ENCODE data around the gene TCF3. TPM values are rescaled to one million over a fixed set of nuclear protein-coding genes. Genes with fewer than 3 reads are reported as not detected.

TCF3 gene
- total RNA-seq, 2 donors from 2014 or later: 91.5 to 332 TPM

GRCh38 chr19:1569997-1570396 lies 82.4 kb downstream of the TCF3 start:
- Histone ChIP-seq H3K36me3 (no peaks in the 10 kb centered on the region), H3K9me3 (no peaks in the 10 kb centered on the region), H3K4me1 (replicated peaks) (peaks cover 11% of the 10 kb centered on the region), H3K27me3 (replicated peaks; ENCODE audit: insufficient read depth) (no peaks in the 10 kb centered on the region), H3K27ac (no peak overlapping the region), H3K4me3 (no peak overlapping the region)
- no peak for DNase-seq (ENCODE audit: low spot score)
- WGBS: 85% methylated on average over 4 of the region's 4 CpGs
- intact Hi-C loops (cut with DNase I): no loop called here
- TF ChIP-seq POLR2AphosphoS5 (IDR thresholded peaks at IDR 0.05) (no peak), POLR2A (IDR thresholded peaks at IDR 0.05) (no peak), CTCF (IDR thresholded peaks at IDR 0.05) (no peak)

GRCh38 chr19:1568320-1569019 lies 83.9 kb downstream of the TCF3 start, which contains the start of gene MEX3D:
MEX3D (minus strand) TSS chr19:1568325; CDS start chr19:1568058, 267 bp downstream.
- intact Hi-C loops (cut with DNase I): no loop called here
- peak; percentile 68 for DNase-seq (ENCODE audit: low spot score)
- Histone ChIP-seq H3K4me1 (replicated peaks) (peaks cover 11% of the 10 kb centered on the region), H3K27me3 (replicated peaks; ENCODE audit: insufficient read depth) (no peaks in the 10 kb centered on the region), H3K4me3 (peak within 1 kb of the TSS; percentile 61 to 65), H3K36me3 (no peaks in the 10 kb centered on the region), H3K27ac (peak within 1 kb of the TSS; percentile 88 to 91), H3K9me3 (no peaks in the 10 kb centered on the region)
- 18% methylated on average over 26 of the region's 63 CpGs for WGBS
- TF ChIP-seq POLR2A (IDR thresholded peaks at IDR 0.05): no peak
- no peak for TF ChIP-seq CTCF (IDR thresholded peaks at IDR 0.05)
- no peak for TF ChIP-seq POLR2AphosphoS5 (IDR thresholded peaks at IDR 0.05)

GRCh38 chr19:1567848-1568227 lies 84.6 kb downstream of the TCF3 start:
- Histone ChIP-seq H3K4me1 (replicated peaks) (peaks cover 11% of the 10 kb centered on the region), H3K27me3 (replicated peaks; ENCODE audit: insufficient read depth) (no peaks in the 10 kb centered on the region), H3K36me3 (no peaks in the 10 kb centered on the region), H3K27ac (no peak overlapping the region), H3K4me3 (peak overlapping the region; percentile 61 to 65), H3K9me3 (no peaks in the 10 kb centered on the region)
- TF ChIP-seq POLR2A (IDR thresholded peaks at IDR 0.05) (no peak), POLR2AphosphoS5 (IDR thresholded peaks at IDR 0.05) (no peak), CTCF (IDR thresholded peaks at IDR 0.05) (no peak)
- intact Hi-C loops (cut with DNase I): no loop called here
- WGBS: 0% methylated on average over 10 of the region's 73 CpGs
- DNase-seq (ENCODE audit: low spot score): no peak

- no peaks in the 10 kb centered on the region for H3K36me3 ChIP-seq
- no peak for DNase-seq (ENCODE audit: low spot score)
Observed at GRCh38 chr19:1567116-1567847, 85.1 kb downstream of the TCF3 start.

More at GRCh38 chr19:1567116-1567847, 85.1 kb downstream of the TCF3 start:
- peaks cover 11% of the 10 kb centered on the region for H3K4me1 ChIP-seq (replicated peaks)
- H3K9me3 ChIP-seq: no peaks in the 10 kb centered on the region
- WGBS: under 1% methylated on average over 44 of the region's 108 CpGs
- TF ChIP-seq CTCF (IDR thresholded peaks at IDR 0.05) (no peak), POLR2AphosphoS5 (IDR thresholded peaks at IDR 0.05) (no peak), POLR2A (IDR thresholded peaks at IDR 0.05) (no peak)
- peak overlapping the region; percentile 88 to 91 for H3K27ac ChIP-seq
- intact Hi-C loops (cut with DNase I): no loop called here
- H3K27me3 ChIP-seq (replicated peaks; ENCODE audit: insufficient read depth): no peaks in the 10 kb centered on the region
- H3K4me3 ChIP-seq: peak overlapping the region; percentile 61 to 65
